Measurements from ENCODE around the gene SMIM5.
A peak's percentile ranks its signal among the peaks of the same experiment; 100 is the strongest.

SMIM5 gene

DNA sequence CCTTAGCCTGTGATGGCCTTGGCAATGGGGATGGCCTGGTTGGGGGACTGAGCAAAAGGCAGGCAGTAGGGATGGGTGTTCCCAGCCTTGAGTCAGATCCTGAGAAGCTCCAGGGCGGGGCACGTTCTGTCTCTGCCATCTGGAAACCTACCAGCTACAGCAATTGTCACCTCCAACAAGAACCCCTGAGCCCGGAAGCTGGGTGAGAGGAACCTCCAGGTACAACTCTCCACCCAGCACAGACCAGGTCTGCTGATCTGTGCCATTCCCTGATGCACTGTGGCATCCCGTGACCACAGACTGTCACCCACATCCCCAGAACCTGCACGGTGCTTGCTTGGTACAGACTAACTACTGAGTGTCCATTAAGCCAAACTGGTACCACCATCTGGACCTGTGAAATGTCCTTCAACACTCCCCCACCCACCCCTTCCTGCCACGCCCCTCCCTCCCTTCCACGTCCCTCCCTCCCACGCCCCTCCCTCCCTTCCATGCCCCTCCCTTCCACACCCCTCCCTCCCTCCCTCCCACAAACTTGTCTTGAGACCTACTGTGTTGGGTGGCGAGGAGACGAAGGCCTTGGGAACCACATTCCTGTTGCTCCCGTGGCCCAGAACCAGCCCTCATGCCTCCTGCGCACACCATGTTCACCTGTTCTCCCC is 29.1 kb upstream of the SMIM5 start:
- no peak for DNase-seq

DNA sequence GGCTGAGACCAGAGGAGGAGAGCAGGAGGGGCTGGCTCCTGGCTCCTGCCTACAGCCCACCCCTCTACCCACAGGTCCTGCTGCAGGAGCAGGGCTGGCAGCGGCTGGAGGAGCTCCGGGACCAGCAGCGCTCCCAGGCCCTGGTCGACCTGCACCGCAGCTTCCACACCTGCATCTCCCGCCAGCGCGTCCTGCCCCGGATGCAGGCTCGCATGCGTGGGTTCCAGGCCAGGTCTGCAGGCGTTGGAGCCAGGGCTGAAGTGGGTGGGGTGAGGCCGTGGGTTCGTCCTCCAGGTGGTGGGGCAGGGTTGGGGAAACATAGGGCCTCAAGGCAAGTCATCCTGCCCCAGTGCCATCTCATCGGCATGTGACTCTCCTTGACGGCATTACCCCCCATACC is 27.4 kb upstream of the SMIM5 start:
- DNase-seq = no peak

DNA sequence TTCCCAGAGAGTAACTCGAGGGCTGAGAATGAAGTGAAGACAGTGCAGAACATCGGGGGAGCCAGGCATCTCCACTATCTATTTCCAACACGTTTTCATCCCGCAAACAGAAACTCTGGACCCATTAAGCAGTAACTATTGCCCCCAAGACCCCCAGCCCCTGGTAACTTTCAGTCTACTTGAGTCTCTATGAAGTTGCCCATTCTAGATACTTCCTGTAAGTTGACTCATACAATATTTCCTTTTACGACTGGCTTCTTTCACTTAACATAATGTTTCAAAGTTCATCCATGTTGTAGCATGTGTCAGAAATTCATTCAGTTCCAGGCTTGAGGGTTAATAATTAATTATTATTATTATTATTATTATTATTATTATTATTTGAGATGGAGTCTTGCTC is 26.1 kb upstream of the SMIM5 start:
- DNase-seq = no peak

DNA sequence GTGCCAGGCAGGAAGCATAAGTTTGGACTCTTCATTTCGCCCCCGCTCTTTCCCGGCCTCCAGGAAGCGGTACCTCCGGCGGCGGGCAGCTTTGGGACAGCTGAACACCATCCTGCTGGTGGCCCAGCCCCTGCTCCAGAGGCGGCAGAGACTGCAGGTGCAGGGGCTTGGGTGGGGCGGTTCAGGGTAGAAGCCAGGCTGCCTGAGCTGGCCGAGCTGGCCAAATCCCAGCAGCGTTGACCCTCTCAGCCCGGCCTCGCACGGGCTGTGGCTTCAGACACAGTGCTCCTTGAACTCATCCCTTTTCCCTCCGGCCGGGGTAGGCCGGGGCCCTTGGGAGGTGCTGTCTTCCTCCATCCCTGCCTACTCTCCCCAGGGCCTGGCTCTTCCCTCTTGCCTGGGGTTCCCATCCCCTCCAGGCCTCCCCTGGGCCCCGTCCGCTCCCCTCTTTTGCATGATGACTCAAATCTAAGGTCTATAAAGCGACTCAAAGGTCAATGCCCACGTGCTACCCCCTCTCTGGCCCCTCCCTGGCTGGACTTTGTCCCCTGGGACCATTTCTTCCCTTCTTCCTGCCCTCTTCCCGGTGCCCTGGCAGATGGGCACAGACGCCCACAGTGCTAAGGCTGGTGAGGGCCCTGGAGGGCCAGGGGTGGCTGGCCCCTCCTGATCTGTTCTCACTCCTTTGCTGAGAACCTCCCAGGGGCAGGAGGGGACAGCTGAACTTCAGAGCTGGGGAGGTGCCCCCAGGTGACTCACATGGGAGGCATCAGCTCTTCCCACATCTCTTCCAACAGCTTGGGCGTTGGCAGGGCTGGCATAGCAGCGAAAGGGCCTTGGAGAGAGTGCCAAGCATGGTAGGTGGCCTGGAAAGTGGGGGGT is 22.9 kb upstream of the SMIM5 start:
- no peak for DNase-seq

DNA sequence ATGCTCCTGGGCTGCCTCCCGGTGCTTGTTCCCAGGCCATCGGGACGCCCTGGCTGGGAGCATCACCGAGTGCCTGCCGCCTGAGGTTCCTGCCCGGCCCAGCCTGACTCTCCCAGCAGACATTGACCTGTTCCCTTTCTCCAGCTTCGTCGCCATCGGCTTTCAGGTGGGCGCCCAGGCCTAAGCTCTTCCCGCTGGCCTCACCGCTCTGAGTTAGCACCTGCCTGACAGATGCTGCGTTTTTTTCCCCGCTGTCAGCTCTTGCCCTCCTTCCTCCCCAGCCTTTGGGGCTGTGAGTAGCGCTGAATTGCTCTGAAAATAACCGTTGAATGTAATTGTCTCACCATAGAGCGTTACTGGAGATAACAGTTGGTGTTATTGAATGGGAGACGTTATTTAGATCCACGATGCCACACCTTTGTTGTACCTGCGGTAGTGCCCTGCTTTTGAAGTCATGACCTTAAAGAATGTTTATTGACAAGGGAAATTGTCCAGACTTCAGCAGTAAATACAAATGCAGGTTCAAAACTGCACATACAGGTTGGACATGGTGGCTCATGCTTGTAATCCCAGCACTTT is 21.3 kb upstream of the SMIM5 start:
- DNase-seq = no peak

DNA sequence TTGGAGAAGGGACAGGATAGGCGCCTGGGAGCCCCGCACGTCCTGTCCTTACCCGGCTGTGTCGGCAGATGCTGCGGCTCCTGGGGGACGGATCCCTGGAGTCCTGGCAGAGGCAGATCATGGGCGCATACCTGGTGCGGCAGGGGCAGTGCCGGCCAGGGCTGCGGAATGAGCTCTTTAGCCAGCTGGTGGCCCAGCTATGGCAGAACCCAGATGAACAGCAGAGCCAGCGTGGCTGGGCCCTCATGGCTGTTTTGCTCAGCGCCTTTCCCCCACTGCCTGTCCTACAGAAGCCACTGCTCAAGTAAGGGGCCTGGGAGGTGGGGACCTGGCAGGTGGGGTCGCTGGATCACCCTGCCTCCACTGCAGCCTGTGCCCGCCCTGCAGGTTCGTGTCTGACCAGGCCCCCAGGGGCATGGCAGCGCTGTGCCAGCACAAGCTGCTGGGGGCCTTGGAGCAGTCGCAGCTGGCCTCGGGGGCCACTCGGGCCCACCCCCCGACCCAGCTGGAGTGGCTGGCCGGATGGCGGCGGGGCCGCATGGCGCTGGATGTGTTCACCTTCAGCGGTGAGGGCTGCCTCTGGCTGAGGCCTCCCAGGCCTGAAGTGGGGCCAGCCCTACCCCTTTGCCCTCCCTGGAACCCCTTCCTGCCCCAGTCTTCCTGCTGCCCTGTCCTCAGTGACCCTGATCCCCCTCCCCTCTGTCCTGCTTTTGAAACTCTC is 20.2 kb upstream of the SMIM5 start:
- no peak for DNase-seq

DNA sequence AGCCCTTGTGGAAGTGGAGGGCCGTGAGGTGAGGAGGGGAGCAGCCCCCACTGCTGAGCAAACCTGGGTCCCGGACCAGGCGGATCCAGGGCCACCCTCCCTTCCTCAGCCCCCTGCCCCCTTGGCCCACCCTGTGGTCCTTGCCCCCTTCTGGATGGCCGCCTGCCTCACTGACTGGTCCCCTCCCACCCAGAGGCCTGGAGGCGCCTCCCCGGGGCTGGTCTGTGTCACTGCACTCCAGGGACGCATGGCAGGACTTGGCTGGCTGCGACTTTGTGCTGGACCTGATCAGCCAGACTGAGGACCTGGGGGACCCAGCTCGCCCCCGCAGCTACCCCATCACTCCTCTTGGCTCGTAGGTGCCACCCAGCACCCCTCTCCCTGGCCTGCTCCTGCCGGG is 19.2 kb upstream of the SMIM5 start:
- DNase-seq = no peak

DNA sequence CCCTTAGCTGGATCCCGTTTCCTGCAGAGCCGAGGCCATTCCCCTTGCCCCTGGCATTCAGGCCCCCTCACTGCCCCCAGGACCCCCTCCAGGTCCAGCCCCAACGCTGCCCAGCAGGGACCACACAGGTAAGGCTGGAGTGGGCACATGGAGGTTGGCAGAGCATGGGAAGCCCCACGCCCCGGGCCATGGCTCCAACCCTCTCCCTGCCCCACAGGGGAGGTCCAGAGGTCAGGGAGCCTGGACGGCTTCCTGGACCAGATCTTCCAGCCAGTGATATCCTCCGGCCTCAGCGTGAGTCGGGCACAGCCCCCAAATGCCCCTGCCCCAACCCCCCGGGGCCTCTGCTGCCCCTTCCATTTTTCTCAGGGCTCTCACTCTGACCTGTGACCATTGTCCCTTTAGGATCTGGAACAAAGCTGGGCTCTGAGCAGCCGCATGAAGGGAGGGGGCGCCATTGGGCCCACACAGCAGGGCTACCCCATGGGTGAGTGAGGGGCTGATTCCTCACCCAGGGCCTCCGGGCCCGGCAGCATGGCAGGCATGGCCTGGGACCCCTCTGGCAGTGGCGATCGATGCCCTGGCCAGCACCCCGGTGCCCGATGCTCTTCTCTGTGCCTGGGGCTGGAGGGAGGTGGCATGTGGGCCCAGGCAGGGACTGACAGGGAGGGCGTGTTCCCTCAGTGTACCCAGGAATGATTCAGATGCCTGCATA is 18.5 kb upstream of the SMIM5 start:
- DNase-seq = no peak

DNA sequence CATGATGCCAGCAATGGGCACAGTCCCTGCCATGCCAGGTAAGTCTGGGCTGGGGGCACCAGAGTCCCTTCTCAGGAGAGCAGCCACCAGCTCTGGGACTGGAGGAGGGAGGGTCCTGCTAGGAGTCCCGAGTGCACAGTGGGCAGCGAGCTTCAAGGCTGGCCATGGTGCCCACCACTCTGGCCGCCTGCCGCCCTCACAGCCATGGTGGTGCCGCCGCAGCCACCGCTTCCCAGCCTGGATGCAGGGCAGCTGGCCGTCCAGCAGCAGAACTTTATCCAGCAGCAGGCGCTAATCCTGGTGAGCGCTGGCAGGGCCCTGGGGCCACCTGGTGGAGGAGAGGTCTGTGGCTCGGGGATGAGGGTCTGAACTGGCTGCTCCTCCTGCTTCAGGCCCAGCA is 17.9 kb upstream of the SMIM5 start:
- DNase-seq = no peak

DNA sequence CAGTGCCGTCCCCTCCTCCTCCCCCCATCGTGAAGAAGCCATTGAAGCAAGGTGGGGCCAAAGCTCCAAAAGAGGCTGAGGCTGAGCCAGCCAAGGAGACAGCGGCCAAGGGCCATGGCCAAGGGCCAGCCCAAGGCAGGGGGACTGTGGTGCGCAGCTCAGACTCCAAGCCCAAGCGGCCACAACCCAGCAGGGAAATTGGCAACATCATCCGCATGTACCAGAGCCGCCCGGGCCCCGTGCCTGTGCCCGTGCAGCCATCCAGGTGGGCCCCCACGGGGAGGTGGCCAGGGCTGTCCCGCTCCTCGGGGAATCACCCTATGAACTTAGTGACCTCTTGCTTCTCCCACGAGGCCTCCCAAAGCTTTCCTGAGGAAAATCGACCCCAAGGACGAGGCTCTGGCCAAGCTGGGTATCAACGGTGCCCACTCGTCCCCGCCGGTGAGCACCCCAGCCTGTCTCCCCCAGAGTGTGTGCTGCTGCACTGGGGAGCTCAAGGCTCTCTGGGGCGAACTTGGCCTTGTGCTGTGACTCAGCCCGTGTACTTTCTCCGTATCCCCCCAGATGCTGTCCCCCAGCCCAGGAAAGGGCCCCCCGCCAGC is 16.6 kb upstream of the SMIM5 start:
- DNase-seq = no peak

DNA sequence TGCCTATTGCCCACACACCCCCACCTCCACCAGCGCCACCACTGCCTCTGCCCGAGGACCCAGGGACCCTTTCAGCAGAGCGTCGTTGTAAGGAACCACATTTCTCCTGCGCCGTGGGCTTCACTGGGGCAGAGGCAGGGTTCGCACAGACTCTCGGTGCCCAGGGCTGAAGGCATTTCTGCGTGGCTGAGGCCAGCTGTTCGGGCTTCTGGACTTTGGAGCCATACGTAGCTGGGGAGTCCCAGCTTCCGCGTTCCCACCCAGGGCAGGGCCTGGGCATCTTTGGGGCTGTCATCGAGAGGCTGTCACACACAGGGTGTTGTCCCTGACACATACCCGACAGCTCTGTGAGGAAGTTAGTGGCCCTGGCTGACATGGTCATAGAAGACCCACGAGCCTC is 16.0 kb upstream of the SMIM5 start:
- DNase-seq = no peak

DNA sequence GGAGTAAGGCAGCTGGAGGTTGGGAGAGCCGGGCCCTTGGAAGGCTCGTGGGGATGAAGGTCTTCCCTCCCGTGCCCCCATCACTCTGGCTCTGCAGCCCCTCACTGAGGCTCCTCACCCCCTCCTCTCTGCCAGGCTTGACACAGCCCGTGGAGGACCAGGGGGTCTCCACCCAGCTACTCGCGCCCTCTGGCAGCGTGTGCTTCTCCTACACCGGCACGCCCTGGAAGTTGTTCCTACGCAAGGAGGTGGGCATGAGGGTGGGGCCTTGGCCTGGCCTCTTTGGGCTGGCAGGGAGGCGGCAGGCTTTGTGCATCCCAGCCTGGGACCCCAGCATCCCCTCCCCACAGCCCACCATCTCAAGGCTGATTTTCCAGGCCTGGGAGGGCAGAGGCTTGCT is 15.6 kb upstream of the SMIM5 start:
- DNase-seq = no peak

DNA sequence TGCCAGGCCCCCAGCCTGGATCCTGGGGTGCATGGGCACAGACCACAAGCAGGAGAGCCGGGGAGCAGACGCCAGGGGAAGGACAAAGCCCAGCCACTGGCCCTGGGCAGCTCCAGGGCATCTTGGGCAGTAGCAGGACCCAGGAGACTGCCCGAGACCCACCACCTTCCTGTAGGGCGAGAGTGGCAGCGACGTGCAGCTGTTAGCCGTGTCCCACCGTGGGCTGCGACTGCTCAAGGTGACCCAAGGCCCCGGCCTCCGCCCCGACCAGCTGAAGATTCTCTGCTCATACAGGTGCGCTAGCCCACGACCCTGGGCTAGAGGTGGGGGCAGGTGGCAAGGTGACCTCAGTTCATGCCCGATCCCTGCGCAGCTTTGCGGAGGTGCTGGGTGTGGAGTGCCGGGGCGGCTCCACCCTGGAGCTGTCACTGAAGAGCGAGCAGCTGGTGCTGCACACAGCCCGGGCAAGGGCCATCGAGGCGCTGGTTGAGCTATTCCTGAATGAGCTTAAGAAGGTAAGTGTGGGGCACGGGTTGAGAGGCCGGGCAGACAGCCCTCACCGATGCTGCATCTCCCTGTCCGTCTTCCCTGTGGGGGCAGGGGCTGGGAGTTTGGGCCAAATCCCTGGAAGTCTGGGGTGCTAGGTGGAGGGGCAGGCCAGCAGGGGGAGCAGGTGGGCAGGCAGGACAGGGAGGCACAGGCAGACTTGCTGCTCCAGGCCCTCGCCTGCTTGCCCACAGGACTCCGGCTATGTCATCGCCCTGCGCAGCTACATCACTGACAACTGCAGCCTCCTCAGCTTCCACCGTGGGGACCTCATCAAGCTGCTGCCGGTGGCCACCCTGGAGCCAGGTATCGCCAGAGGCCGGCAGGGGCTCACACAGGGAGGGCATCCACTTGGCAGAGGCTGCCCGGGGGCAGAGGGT is 13.5 kb upstream of the SMIM5 start:
- DNase-seq = peak; percentile 30

DNA sequence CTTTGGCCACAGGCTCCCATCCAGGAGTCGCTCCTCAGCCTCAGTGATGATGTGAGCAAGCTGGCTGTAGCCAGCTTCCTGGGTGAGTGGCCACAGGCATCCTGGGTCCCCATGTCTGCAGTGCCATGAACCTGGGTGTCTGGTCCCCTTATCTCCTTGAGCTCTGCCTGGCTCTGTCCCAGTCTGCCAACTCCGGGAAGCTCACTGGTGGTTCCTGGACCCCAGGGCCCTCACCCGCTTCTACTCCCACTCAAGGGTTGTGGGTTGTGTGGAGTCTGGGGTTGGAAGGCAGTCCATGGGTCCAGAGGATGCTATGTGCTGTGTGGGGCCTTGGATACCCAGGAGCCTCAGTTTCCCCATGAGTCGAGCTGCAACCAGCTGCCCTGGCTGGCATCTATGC is 11.7 kb upstream of the SMIM5 start:
- no peak for DNase-seq

DNA sequence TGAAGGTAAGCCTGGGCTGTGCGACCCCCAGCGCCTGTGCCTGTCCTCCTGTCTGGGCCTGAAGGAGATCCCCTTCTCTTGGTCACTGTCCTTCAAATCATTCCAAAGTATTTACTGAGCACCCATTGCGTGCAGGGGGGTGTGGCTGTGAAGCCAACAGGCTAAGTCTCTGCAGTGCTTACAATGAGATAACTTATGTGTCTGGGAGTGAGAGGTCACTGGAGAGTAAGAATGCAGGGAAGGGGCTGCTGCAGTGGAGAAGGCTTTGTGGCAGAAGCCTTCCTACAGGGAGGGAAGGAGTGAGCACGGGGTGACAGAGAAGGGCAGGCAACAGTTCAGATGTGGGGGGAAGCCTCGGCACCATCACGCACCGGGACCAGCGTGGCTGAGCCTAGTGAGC is 11.2 kb upstream of the SMIM5 start:
- no peak for DNase-seq

DNA sequence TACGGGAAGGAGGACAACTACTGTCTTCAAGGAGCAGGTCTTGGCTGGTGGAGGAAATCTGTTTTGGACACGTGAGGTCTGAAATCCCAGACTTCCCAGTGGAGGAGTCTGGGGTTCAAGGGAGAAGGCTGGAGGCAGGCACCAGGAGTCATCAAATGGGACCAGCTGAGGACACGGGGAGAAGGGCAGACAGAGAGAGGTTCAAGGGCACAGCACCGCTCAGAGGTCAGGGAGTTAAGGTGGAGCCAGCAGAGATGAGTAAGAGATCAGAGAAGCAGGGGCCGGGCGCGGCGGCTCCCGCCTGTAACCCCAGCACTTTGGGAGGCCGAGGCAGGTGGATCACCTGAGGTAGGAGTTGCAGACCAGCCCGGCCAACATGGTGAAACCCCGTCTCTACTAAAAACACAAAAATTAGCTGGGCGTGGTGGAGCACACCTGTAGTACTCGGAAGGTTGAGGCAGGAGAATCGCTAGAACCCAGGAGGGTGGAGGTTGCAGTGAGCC is 10.4 kb upstream of the SMIM5 start:
- no peak for DNase-seq

DNA sequence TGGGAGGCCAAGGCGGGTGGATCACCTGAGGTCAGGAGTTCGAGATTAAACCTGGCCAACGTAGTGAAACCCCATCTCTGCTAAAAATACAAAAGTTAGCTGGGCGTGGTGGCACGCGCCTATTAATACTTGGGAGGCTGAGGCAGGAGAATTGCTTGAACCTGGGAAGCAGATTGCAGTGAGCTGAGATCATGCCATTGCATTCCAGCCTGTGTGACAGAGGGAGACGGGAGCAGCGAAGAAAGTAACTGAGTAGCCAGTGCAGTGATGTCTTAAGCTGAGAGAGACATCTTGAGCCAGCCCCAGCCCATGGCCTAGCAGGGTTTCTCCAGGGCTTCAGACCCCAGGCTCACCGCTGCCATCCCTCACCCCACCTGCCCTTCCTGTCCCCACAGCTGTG is 9.8 kb upstream of the SMIM5 start:
- no peak for DNase-seq

DNA sequence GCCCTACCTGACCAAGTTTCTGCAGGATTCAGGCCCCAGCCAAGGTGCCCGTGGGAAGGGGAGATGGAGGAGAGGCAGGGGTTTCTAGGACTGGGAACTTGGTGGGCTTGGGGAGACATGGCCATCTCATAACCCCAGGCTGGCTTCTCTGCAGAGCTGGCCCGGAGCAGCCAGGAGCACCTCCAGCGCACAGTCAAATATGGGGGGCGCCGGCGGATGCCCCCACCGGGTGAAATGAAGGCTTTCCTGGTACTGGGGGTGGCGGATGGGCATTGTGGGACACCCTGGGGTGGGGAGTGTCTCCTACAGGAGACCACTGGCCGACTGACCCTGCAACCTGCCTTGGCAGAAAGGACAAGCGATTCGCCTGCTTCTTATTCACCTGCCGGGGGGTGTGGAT is 9.2 kb upstream of the SMIM5 start:
- DNase-seq = no peak

DNA sequence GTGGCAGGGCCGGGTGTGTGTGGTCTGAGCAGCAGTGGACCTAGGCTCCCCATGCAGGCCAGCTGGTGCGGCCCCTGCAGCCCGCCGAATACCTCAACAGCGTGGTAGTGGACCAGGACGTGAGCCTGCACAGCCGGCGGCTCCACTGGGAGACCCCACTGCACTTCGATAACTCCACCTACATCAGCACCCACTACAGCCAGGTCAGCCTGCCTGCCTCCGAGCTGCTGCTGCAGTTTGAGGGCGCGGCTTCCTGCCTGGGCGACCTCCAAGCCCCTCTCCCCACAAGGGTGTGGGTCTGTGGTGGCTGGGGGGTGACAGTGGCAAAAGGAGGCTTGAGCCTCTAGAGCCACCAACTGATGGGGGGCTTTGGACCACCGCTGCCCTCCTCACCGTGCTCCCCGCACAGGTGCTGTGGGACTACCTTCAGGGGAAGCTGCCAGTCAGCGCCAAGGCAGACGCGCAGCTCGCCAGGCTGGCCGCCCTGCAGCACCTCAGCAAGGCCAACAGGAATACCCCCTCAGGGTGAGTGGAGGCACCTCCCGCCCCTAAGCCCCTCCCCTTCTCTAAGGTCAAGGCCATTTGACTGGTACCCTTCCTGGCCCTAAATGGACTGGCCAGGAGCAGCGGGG is 8.4 kb upstream of the SMIM5 start:
- no peak for DNase-seq

DNA sequence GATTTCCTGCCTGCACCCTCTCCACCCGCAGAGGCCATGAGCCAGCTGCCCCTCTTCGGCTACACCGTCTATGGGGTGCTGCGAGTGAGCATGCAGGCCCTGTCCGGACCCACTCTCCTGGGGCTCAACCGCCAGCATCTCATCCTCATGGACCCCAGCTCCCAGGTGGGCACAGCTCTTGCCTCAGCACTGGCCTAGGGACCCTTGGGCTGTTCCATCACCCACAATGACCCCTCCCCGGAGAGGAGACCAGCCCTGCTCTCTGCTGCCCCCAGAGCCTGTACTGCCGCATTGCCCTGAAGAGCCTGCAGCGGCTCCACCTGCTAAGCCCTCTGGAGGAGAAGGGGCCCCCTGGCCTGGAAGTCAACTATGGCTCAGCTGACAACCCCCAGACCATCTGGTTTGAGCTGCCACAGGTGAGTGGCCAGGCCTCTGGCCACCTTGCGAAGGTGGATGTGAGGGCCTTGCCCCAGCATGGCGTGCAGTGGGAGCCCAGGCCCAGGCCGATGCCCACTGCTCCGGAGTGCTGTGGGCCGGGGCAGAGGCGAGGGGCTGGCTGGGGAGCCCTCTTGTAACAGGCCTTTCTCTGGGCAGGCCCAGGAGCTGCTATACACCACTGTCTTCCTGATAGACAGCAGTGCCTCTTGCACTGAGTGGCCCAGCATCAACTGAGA is 7.3 kb upstream of the SMIM5 start:
- peak; percentile 8 for DNase-seq

Measured in fibroblast of upper back skin (primary cell).